Smooth muscle cell (in vitro differentiated cells): ENCODE data around the gene PAM. TPM values are rescaled to one million over a fixed set of nuclear protein-coding genes. Genes with fewer than 3 reads are reported as not detected.

ENCODE experiments used
- DNase-seq: peaks from one replicate; lab custom pipeline; 2025; ENCODE audit not compliant: unreplicated experiment; lab: John Stamatoyannopoulos, UW
- H2AFZ ChIP-seq: fragments of 200-600 bp; sonication (generic); 2 replicates; pipeline ENCODE4 v1.6.0; 2016; ENCODE audit warnings: antibody characterized with exemption, low read depth, mild to moderate bottlenecking
- H3F3A ChIP-seq: fragments of 200-600 bp; sonication (generic); 2 replicates; pipeline ENCODE4 v1.6.0; 2017; ENCODE audit warnings: antibody characterized with exemption, low read depth
- H3K27ac ChIP-seq: fragments of 200-600 bp; sonication (generic); 2 replicates; pipeline ENCODE4 v1.5.1; 2016; ENCODE audit warnings: low read depth, mild to moderate bottlenecking
- H3K27me3 ChIP-seq: fragments of 200-600 bp; sonication (generic); 2 replicates; pipeline ENCODE4 v1.6.1; 2016; ENCODE audit warnings: low read depth, mild to moderate bottlenecking
- H3K36me3 ChIP-seq: fragments of 200-600 bp; sonication (generic); 2 replicates; pipeline ENCODE4 v1.5.1; 2016; ENCODE audit warnings: low read depth
- H3K4me1 ChIP-seq: fragments of 200-600 bp; sonication (generic); 2 replicates; pipeline ENCODE4 v1.5.1; 2016; ENCODE audit warnings: low read depth
- H3K4me2 ChIP-seq: fragments of 200-600 bp; sonication (generic); 2 replicates; pipeline ENCODE4 v1.6.0; 2016; ENCODE audit warnings: mild to moderate bottlenecking
- H3K4me3 ChIP-seq: fragments of 200-600 bp; sonication (generic); 2 replicates; pipeline ENCODE4 v1.5.1; 2016; ENCODE audit warnings: mild to moderate bottlenecking
- H3K79me2 ChIP-seq: fragments of 200-600 bp; sonication (generic); 2 replicates; pipeline ENCODE4 v1.6.0; 2016; ENCODE audit warnings: low read depth, mild to moderate bottlenecking
- H3K9ac ChIP-seq: fragments of 200-600 bp; sonication (generic); 2 replicates; pipeline ENCODE4 v1.6.0; 2016; ENCODE audit warnings: low read depth
- H3K9me3 ChIP-seq: fragments of 200-600 bp; sonication (generic); replicated peaks from 2 replicates; pipeline ENCODE4 v1.5.1; 2016; ENCODE audit warnings: low read depth
- H4K20me1 ChIP-seq: fragments of 200-600 bp; sonication (generic); 2 replicates; pipeline ENCODE4 v1.6.0; 2016; ENCODE audit warnings: low read depth
- CTCF ChIP-seq: fragments of 200-600 bp; sonication (generic); IDR thresholded peaks from 2 replicates; pipeline ENCODE4 v1.5.1; 2017; ENCODE audit warnings: borderline replicate concordance, mild to moderate bottlenecking, antibody characterized with exemption; ENCODE audit not compliant: insufficient read depth, poor library complexity, severe bottlenecking
- WGBS: methylation state at CpG from one replicate; pipeline ENCODE4 v1.1.7; 2016; ENCODE audit warnings: low lambda C conversion rate; 5-methylcytosine and 5-hydroxymethylcytosine counted together
- polyA plus RNA-seq: library from polyadenylated mRNA; unstranded; fragments of >200 nt; fragmentation: Nextera tagmentation; extraction: Ambion mirVana; gene quantifications from 2 replicates; pipeline ENCODE4 v1.2.1, GENCODE V29; 2016
- total RNA-seq: library from RNA; depleted of rRNA; stranded (reverse); fragments of >200 nt; gene quantifications from 2 replicates; pipeline ENCODE4 v1.2.3, GENCODE V29; 2014

The PAM gene
- total and polyA plus RNA-seq, 2 experiments from 2014 or later: 117 to 155 TPM

- 87% methylated on average over 3 of the region's 3 CpGs for WGBS
- Histone ChIP-seq H3K79me2 (peaks cover 36% of the 10 kb centered on the region), H2AFZ (no peak overlapping the region)
Observed at GRCh38 chr5:102765350-102765749, 10.2 kb downstream of the PAM start.

GRCh38 chr5:102766295-102767090 is 11.4 kb downstream of the PAM start:
- WGBS: 91% methylated on average over 4 of the region's 4 CpGs
- H3K4me1 ChIP-seq: peaks cover 29% of the 10 kb centered on the region
- no peak for TF ChIP-seq CTCF
- H3F3A ChIP-seq: no peaks in the 10 kb centered on the region
- no peak overlapping the region for H3K9ac ChIP-seq
- DNase-seq: no peak
- no peak overlapping the region for H3K4me2 ChIP-seq
- H3K27ac ChIP-seq: no peak overlapping the region
- no peak overlapping the region for H2AFZ ChIP-seq
- no peaks in the 10 kb centered on the region for H3K9me3 ChIP-seq
- no peaks in the 10 kb centered on the region for H3K27me3 ChIP-seq
- H3K79me2 ChIP-seq: peaks cover 42% of the 10 kb centered on the region
- H4K20me1 ChIP-seq: peaks cover 74% of the 10 kb centered on the region
- no peaks in the 10 kb centered on the region for H3K36me3 ChIP-seq
- no peak overlapping the region for H3K4me3 ChIP-seq

More at GRCh38 chr5:102765350-102765749, 10.2 kb downstream of the PAM start:
- peaks cover 71% of the 10 kb centered on the region for H4K20me1 ChIP-seq
- H3F3A ChIP-seq: no peaks in the 10 kb centered on the region
- no peak overlapping the region for H3K27ac ChIP-seq
- TF ChIP-seq CTCF: no peak
- no peaks in the 10 kb centered on the region for H3K36me3 ChIP-seq
- no peak for DNase-seq
- no peak overlapping the region for H3K4me2 ChIP-seq
- peaks cover 33% of the 10 kb centered on the region for H3K4me1 ChIP-seq
- no peak overlapping the region for H3K9ac ChIP-seq
- no peak overlapping the region for H3K4me3 ChIP-seq
- no peaks in the 10 kb centered on the region for H3K9me3 ChIP-seq
- H3K27me3 ChIP-seq: no peaks in the 10 kb centered on the region

- DNase-seq: no peak
- no peak for TF ChIP-seq CTCF
- Histone ChIP-seq H3K9me3 (no peaks in the 10 kb centered on the region), H3K4me2 (no peak overlapping the region), H3K27me3 (no peaks in the 10 kb centered on the region), H3K79me2 (peaks cover 37% of the 10 kb centered on the region), H3K4me3 (no peak overlapping the region), H4K20me1 (peaks cover 66% of the 10 kb centered on the region), H3K27ac (no peak overlapping the region), H2AFZ (no peak overlapping the region), H3K9ac (no peak overlapping the region), H3F3A (no peaks in the 10 kb centered on the region), H3K36me3 (no peaks in the 10 kb centered on the region), H3K4me1 (peaks cover 21% of the 10 kb centered on the region)
- 96% methylated on average over 2 of the region's 2 CpGs for WGBS
Observed at GRCh38 chr5:102767862-102768261, 12.8 kb downstream of the PAM start.

GRCh38 chr5:102770803-102771202 is 15.7 kb downstream of the PAM start:
- Histone ChIP-seq H3K27ac (no peak overlapping the region), H3K79me2 (peaks cover 51% of the 10 kb centered on the region)
- WGBS: 95% methylated on average over 3 of the region's 3 CpGs

More at GRCh38 chr5:102770803-102771202, 15.7 kb downstream of the PAM start:
- H3K4me3 ChIP-seq: no peak overlapping the region
- no peaks in the 10 kb centered on the region for H3K9me3 ChIP-seq
- no peak for TF ChIP-seq CTCF
- H3K27me3 ChIP-seq: no peaks in the 10 kb centered on the region
- no peak overlapping the region for H2AFZ ChIP-seq
- H3F3A ChIP-seq: no peaks in the 10 kb centered on the region
- DNase-seq: no peak
- peaks cover 18% of the 10 kb centered on the region for H3K4me1 ChIP-seq
- no peaks in the 10 kb centered on the region for H3K36me3 ChIP-seq
- H4K20me1 ChIP-seq: peaks cover 57% of the 10 kb centered on the region
- no peak overlapping the region for H3K4me2 ChIP-seq
- no peak overlapping the region for H3K9ac ChIP-seq
